ENCODE data around the gene C1orf226.

- TF ChIP-seq, protein P1, sequence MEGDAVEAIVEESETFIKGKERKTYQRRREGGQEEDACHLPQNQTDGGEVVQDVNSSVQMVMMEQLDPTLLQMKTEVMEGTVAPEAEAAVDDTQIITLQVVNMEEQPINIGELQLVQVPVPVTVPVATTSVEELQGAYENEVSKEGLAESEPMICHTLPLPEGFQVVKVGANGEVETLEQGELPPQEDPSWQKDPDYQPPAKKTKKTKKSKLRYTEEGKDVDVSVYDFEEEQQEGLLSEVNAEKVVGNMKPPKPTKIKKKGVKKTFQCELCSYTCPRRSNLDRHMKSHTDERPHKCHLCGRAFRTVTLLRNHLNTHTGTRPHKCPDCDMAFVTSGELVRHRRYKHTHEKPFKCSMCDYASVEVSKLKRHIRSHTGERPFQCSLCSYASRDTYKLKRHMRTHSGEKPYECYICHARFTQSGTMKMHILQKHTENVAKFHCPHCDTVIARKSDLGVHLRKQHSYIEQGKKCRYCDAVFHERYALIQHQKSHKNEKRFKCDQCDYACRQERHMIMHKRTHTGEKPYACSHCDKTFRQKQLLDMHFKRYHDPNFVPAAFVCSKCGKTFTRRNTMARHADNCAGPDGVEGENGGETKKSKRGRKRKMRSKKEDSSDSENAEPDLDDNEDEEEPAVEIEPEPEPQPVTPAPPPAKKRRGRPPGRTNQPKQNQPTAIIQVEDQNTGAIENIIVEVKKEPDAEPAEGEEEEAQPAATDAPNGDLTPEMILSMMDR (IDR thresholded peaks at IDR 0.05) = no peak
- TF ChIP-seq POLR2A (IDR thresholded peaks at IDR 0.05) = no peak
These were observed 2.0 kb downstream of the C1orf226 start for GRCh38 chr1:162383516-162383915.

Measured in thyroid gland (tissue), 4 donors.